Measurements from ENCODE around the gene CADPS2. TPM values are rescaled to one million over a fixed set of nuclear protein-coding genes. Genes with fewer than 3 reads are reported as not detected.

Gene CADPS2
- total RNA-seq, 4 donors from 2014 or later: 2.1 to 3.7 (median 2.8) TPM

GRCh38 chr7:122748195-122748594 lies 138.1 kb downstream of the CADPS2 start:
- H3K36me3 ChIP-seq: no peaks in the 10 kb centered on the region
- in situ Hi-C loops (cut with MboI; ENCODE audit: low sequenced_read_pairs in 4 of 4): no loop called here
- H3K4me1 ChIP-seq: no peaks in the 10 kb centered on the region
- no peak overlapping the region for H3K27ac ChIP-seq
- intact Hi-C loops (cut with DNase I; ENCODE audit: low total_unique reads): no loop called here
- no peak overlapping the region for H3K4me3 ChIP-seq
- TF ChIP-seq, protein P1, sequence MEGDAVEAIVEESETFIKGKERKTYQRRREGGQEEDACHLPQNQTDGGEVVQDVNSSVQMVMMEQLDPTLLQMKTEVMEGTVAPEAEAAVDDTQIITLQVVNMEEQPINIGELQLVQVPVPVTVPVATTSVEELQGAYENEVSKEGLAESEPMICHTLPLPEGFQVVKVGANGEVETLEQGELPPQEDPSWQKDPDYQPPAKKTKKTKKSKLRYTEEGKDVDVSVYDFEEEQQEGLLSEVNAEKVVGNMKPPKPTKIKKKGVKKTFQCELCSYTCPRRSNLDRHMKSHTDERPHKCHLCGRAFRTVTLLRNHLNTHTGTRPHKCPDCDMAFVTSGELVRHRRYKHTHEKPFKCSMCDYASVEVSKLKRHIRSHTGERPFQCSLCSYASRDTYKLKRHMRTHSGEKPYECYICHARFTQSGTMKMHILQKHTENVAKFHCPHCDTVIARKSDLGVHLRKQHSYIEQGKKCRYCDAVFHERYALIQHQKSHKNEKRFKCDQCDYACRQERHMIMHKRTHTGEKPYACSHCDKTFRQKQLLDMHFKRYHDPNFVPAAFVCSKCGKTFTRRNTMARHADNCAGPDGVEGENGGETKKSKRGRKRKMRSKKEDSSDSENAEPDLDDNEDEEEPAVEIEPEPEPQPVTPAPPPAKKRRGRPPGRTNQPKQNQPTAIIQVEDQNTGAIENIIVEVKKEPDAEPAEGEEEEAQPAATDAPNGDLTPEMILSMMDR (IDR thresholded peaks at IDR 0.05 in 4 of 5, conservative IDR thresholded peaks at IDR 0.05 in 1 of 5): no peak
- TF ChIP-seq POLR2A (IDR thresholded peaks at IDR 0.05): no peak
- no peaks in the 10 kb centered on the region for H3K27me3 ChIP-seq
- ATAC-seq (no peak), DNase-seq (no peak)
- H3K9me3 ChIP-seq: no peaks in the 10 kb centered on the region

GRCh38 chr7:122746948-122747347 lies 139.3 kb downstream of the CADPS2 start:
- intact Hi-C loops (cut with DNase I; ENCODE audit: low total_unique reads) (no loop called here), in situ Hi-C loops (cut with MboI; ENCODE audit: low sequenced_read_pairs in 4 of 4) (no loop called here)
- H3K36me3 ChIP-seq: no peaks in the 10 kb centered on the region
- no peaks in the 10 kb centered on the region for H3K9me3 ChIP-seq
- no peak for ATAC-seq
- H3K4me1 ChIP-seq: no peaks in the 10 kb centered on the region
- H3K27ac ChIP-seq: no peak overlapping the region
- TF ChIP-seq POLR2A (IDR thresholded peaks at IDR 0.05): no peak
- TF ChIP-seq, protein P1 (IDR thresholded peaks at IDR 0.05 in 4 of 5, conservative IDR thresholded peaks at IDR 0.05 in 1 of 5): no peak
- H3K4me3 ChIP-seq: no peak overlapping the region
- H3K27me3 ChIP-seq: no peaks in the 10 kb centered on the region
- DNase-seq: no peak

DNA sequence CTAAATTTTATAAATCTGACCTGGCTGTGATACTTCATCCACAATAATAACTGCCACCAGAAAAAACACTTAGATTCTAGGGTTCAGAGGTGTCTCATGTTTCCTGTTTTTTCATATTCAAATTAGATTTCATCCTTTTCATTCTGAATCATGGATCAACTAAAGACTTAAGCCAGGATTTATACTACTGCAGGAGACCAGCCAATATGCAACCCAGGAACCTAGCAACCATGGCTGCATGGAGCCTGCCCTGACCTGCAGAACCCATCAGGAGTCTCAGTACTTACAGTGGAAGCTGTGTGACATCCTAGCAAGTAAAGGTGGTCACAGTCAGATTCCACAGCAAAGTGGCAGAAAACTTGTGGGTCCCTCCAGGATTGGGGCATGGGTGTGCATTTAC lies 143.0 kb downstream of the CADPS2 start:
- H3K9me3 ChIP-seq: no peaks in the 10 kb centered on the region
- H3K4me3 ChIP-seq: no peak overlapping the region
- H3K27ac ChIP-seq: no peak overlapping the region
- intact Hi-C loops (cut with DNase I; ENCODE audit: low total_unique reads): no loop called here
- DNase-seq (no peak), ATAC-seq (no peak)
- no peaks in the 10 kb centered on the region for H3K36me3 ChIP-seq
- TF ChIP-seq, protein P1 (IDR thresholded peaks at IDR 0.05 in 4 of 5, conservative IDR thresholded peaks at IDR 0.05 in 1 of 5): no peak
- H3K4me1 ChIP-seq: no peaks in the 10 kb centered on the region
- in situ Hi-C loops (cut with MboI; ENCODE audit: low sequenced_read_pairs in 4 of 4): no loop called here
- no peaks in the 10 kb centered on the region for H3K27me3 ChIP-seq

- no peak for ATAC-seq
- intact Hi-C loops (cut with DNase I; ENCODE audit: low total_unique reads): no loop called here
Measured at GRCh38 chr7:122738947-122739346, 147.3 kb downstream of the CADPS2 start.

DNA sequence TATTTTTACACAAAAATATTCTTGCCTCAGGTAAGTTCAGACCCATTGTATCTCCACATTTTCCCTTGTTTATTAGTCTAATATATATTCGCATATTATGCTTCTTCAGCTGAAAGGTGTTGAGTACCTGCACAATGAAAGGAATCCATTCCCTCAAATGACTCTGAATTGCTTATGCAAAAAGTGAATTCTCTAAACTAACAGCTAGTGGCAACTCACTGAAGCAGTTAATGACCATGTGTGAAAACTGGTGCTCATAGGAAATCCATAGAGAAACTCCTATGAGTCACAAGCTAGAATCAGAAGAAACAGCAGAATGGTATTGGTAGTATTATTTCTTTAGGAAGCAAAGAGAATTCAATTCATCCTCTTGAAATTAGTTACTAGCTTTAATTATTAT lies 150.1 kb downstream of the CADPS2 start:
- Histone ChIP-seq H3K9me3 (no peaks in the 10 kb centered on the region), H3K36me3 (no peaks in the 10 kb centered on the region), H3K4me3 (no peak overlapping the region), H3K27ac (no peak overlapping the region), H3K4me1 (no peaks in the 10 kb centered on the region), H3K27me3 (no peaks in the 10 kb centered on the region)
- intact Hi-C loops (cut with DNase I; ENCODE audit: low total_unique reads) (no loop called here), in situ Hi-C loops (cut with MboI; ENCODE audit: low sequenced_read_pairs in 4 of 4) (no loop called here)
- no peak for TF ChIP-seq POLR2A (IDR thresholded peaks at IDR 0.05)
- TF ChIP-seq, protein P1 (IDR thresholded peaks at IDR 0.05 in 4 of 5, conservative IDR thresholded peaks at IDR 0.05 in 1 of 5): no peak
- ATAC-seq (no peak), DNase-seq (no peak)

More at GRCh38 chr7:122738947-122739346, 147.3 kb downstream of the CADPS2 start:
- no peak overlapping the region for H3K4me3 ChIP-seq
- no peaks in the 10 kb centered on the region for H3K4me1 ChIP-seq
- DNase-seq: no peak
- no peak overlapping the region for H3K27ac ChIP-seq
- H3K27me3 ChIP-seq: no peaks in the 10 kb centered on the region
- H3K36me3 ChIP-seq: no peaks in the 10 kb centered on the region
- TF ChIP-seq, protein P1 (IDR thresholded peaks at IDR 0.05 in 4 of 5, conservative IDR thresholded peaks at IDR 0.05 in 1 of 5): no peak
- TF ChIP-seq POLR2A (IDR thresholded peaks at IDR 0.05): no peak
- H3K9me3 ChIP-seq: no peaks in the 10 kb centered on the region
- in situ Hi-C loops (cut with MboI; ENCODE audit: low sequenced_read_pairs in 4 of 4): no loop called here
